ENCODE results near the gene HINT1. TPM values are rescaled to one million over a fixed set of nuclear protein-coding genes. Genes with fewer than 3 reads are reported as not detected.
"Not testable (repeated sequence)": the region's sequence is repeated elsewhere in the genome, so short reads cannot be mapped to it uniquely, and the experiment has no call there.

The HINT1 gene
- total RNA-seq (2014; rRNA removed; shearing (Covaris generic); ENCODE audit: low replicate concordance): 195 TPM in 2 replicates

DNA sequence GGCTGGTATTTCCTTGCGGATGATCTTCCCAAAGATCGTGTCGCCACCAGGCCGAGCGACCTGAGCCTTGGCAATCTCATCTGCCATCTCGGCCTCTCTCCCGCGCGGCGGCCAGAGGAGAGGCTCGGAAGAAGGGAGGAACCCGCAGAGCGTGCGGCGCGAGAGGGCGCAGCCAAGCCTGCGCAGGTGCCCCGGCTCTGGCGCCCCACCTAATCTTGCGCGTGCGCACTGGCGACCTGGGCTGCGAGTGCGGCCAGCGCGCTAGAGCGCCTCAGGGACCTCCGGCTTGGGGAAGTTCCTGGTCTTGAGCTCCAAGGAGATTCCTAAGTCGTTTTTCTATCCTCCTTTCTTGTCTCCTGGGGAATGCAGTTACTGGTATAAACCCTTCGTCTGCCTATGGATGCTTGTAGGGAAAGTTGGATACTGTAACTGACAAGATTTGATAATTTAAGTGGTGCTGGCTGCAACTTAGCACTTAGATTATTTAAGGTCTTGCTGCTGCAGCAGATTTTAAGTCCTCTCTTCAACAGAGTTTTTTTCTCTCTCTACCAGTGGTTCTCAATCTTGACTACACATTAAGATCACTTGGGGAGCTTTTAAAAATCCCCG is at the start of gene HINT1:
Gene HINT1 (minus strand): TSS at position 138 of the 609 bp plus-strand sequence. CDS start 51 bp downstream, at position 87.
- in situ Hi-C loops (cut with HindIII; ENCODE audit: low pct_unique_long_range_greater_than_20kb, low sequenced_read_pairs): no loop called here
- peak; percentile 88 for DNase-seq (ENCODE audit: low read depth)

- in situ Hi-C loops (cut with HindIII; ENCODE audit: low pct_unique_long_range_greater_than_20kb, low sequenced_read_pairs): no loop called here
- DNase-seq (ENCODE audit: low read depth): no peak
These were observed 49.7 kb upstream of the HINT1 start for GRCh38 chr5:131214609-131215227.

- no peak for DNase-seq (ENCODE audit: low read depth)
- in situ Hi-C loops (cut with HindIII; ENCODE audit: low pct_unique_long_range_greater_than_20kb, low sequenced_read_pairs): no loop called here
These were observed 47.5 kb upstream of the HINT1 start for GRCh38 chr5:131212471-131213021.

DNA sequence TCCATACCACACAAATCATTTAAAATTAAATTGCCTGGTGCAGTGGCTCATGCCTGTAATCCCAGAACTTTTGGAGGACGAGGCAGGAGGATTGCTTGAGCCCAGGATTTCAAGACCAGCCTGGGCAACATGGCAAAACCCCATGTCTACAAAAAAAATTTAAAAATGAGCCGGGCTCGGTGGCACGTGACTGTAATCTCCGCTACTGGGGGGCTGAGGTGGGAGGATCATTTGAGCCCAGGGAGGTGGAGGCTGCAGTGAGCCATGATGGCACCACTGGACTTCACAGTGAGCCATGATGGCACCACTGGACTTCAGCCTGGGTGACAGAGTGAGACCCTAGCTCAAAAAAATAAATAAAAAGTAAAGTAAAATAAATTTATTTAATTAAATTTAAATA is 46.6 kb upstream of the HINT1 start:
- in situ Hi-C loops (cut with HindIII; ENCODE audit: low pct_unique_long_range_greater_than_20kb, low sequenced_read_pairs): no loop called here
- DNase-seq (ENCODE audit: low read depth): no peak

GRCh38 chr5:131210151-131210510 is 45.1 kb upstream of the HINT1 start:
- in situ Hi-C loops (cut with HindIII; ENCODE audit: low pct_unique_long_range_greater_than_20kb, low sequenced_read_pairs): no loop called here
- DNase-seq (ENCODE audit: low read depth): no peak

GRCh38 chr5:131209506-131210150 is 44.6 kb upstream of the HINT1 start:
- DNase-seq (ENCODE audit: low read depth): peak; percentile 38
- in situ Hi-C loops (cut with HindIII; ENCODE audit: low pct_unique_long_range_greater_than_20kb, low sequenced_read_pairs): no loop called here

GRCh38 chr5:131209175-131209505 is 44.1 kb upstream of the HINT1 start:
- DNase-seq (ENCODE audit: low read depth): no peak
- in situ Hi-C loops (cut with HindIII; ENCODE audit: low pct_unique_long_range_greater_than_20kb, low sequenced_read_pairs): no loop called here

GRCh38 chr5:131206772-131207171 is 41.7 kb upstream of the HINT1 start:
- in situ Hi-C loops (cut with HindIII; ENCODE audit: low pct_unique_long_range_greater_than_20kb, low sequenced_read_pairs): no loop called here
- no peak for DNase-seq (ENCODE audit: low read depth)

DNA sequence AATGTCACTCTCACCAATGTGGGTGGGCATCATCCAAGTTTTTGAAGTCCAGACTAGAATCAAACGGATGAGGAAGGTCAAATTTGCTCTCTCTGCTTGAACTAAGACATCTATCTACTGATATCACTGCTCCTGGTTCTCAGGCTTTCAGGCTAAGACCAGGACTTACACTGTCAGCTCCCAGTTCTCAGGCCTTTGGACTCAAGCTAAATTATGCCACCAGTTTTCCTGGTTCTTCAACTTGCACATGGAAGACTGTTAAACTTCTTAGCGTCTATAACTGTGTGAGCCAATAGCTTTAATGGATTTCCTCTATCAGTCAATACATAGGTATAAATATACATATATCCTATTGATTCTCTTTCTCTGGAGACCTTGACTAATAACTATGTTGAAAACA is 41.0 kb upstream of the HINT1 start:
- in situ Hi-C loops (cut with HindIII; ENCODE audit: low pct_unique_long_range_greater_than_20kb, low sequenced_read_pairs): no loop called here
- DNase-seq (ENCODE audit: low read depth): no peak

DNA sequence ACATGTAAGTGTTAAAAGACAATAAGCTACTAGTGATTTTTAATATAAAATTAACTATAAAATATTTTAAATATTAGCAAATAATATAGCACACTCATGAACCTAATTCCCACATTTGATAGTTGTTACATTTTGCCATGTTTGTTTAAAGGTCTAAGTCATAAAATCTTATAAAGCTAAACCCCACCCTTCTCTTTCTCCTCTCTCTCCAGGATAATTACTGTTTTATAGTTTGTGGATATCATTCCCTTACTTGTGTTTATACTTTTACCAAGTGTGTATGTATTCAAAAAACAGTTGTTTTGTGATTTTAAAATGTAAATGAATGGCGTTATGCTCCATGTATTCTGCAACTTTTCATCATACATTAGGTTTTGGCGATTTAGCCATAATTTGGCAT is 39.9 kb upstream of the HINT1 start:
- in situ Hi-C loops (cut with HindIII; ENCODE audit: low pct_unique_long_range_greater_than_20kb, low sequenced_read_pairs): no loop called here
- DNase-seq (ENCODE audit: low read depth): no peak

GRCh38 chr5:131200560-131200959 is 35.5 kb upstream of the HINT1 start:
- no peak for DNase-seq (ENCODE audit: low read depth)
- in situ Hi-C loops (cut with HindIII; ENCODE audit: low pct_unique_long_range_greater_than_20kb, low sequenced_read_pairs): no loop called here

DNA sequence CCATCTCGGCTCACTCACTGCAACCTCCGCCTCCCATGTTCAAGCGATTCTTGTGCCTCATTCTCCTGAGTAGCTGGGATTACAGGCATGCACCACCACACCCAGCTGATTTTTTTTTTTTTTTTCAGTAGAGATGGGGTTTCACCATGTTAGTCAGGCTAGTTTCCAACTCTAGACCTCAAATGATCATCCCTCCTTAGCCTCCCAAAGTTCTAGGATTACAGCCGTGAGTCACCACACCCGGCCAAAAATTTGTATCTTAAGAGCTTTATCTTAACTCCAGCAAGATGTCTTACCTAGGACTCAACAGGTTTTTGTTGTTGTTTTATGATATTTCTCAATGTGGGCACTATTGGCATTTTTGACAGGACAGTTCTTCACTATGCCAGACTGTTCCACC is 33.6 kb upstream of the HINT1 start:
- in situ Hi-C loops (cut with HindIII; ENCODE audit: low pct_unique_long_range_greater_than_20kb, low sequenced_read_pairs): no loop called here

GRCh38 chr5:131196331-131196730 is 31.3 kb upstream of the HINT1 start:
- DNase-seq (ENCODE audit: low read depth): no peak
- in situ Hi-C loops (cut with HindIII; ENCODE audit: low pct_unique_long_range_greater_than_20kb, low sequenced_read_pairs): no loop called here

More for the DNA sequence above, 33.6 kb upstream of the HINT1 start:
- no peak for DNase-seq (ENCODE audit: low read depth)

DNA sequence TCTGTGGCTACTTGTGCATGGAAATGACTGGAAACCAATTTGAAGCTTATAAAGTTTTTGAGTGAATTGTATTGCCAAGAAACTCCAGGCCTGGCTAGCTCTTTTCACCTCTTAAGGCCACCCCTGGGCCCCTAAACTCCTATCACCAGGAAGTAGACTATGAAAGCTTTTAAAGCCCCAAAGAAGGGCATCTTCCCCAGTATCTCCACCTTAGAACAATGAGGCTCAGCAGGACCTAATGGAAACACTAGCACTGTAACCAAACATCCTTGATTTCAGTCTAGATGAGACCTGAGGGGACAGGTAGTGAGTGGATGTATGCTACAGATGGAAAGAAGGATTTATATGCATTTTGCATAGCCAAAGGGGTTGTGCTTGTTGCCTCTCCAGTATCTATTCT is 30.6 kb upstream of the HINT1 start:
- in situ Hi-C loops (cut with HindIII; ENCODE audit: low pct_unique_long_range_greater_than_20kb, low sequenced_read_pairs): no loop called here
- DNase-seq (ENCODE audit: low read depth): no peak

DNA sequence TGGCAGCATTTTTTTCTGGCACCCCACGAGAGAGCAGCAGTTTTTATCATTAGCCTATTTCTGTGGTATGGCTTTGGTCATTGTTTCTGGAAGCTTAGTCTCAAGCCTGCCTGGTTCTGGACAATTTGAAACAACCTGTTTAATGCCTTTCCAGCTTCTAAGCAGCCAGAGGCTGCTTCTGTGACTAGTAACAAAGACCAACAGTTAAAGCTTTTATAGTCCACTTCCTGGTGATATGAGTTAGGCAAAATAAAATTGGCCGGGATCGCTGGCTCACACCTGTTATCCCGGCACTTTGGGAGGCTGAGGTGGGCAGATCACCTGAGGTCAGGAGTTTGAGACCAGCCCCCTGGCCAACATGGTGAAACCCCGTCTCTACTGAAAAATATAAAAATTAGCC is 29.7 kb upstream of the HINT1 start:
- no peak for DNase-seq (ENCODE audit: low read depth)
- in situ Hi-C loops (cut with HindIII; ENCODE audit: low pct_unique_long_range_greater_than_20kb, low sequenced_read_pairs): no loop called here

GRCh38 chr5:131193897-131194296 is 28.8 kb upstream of the HINT1 start:
- DNase-seq (ENCODE audit: low read depth); in situ Hi-C loops (cut with HindIII; ENCODE audit: low pct_unique_long_range_greater_than_20kb, low sequenced_read_pairs): not testable (repeated sequence)

DNA sequence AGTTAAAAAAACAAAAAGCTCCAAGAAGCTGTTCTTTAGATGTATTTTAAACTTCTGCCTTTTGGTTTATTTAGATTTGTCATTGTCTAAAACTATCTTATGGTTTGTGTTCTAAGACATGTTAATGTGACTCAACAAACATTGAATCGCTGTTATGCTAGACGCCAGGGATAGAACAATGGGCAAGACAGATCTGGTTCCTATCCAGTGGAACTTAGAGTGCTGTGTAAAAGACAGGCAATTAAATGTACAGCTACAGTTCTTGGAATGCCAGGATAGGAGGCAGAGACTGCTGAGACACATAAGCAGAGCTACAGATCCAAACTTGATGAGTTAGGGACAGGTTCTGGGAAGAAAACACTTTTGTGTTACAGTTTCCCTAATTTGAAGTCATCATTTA is 28.1 kb upstream of the HINT1 start:
- DNase-seq (ENCODE audit: low read depth): no peak
- in situ Hi-C loops (cut with HindIII; ENCODE audit: low pct_unique_long_range_greater_than_20kb, low sequenced_read_pairs): no loop called here

- no peak for DNase-seq (ENCODE audit: low read depth)
- in situ Hi-C loops (cut with HindIII; ENCODE audit: low pct_unique_long_range_greater_than_20kb, low sequenced_read_pairs): no loop called here
These were observed 21.7 kb upstream of the HINT1 start for GRCh38 chr5:131186561-131187256.

DNA sequence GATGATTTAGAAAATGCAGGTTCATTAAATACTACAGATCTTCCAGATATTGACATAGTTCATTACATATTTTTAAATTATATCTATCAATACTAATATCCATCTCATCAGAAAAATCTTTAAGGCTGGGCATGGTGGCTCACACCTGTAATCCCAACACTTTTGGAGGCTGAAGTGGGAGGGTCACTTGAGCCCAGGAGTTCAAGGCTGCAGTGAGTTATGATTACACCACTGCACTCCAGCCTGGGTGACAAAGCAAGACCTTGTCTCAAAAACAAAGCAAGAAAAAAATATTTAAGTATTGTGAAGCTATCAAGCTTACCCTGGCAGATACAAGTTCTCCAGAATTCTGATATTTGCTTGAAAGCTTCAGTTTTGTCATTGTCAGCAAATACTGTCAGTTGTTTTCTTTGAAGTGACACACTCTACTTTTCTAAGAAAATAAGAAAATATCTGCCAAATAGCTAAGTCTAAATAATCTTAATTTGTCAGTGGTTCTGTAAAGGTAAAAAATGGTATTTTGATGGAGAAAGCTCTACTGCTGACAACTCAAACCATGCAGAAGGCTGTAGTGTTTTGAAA is 20.6 kb upstream of the HINT1 start:
- DNase-seq (ENCODE audit: low read depth): no peak
- in situ Hi-C loops (cut with HindIII; ENCODE audit: low pct_unique_long_range_greater_than_20kb, low sequenced_read_pairs): no loop called here
